ENCODE measurements around the gene RB1.

RB1 gene

DNA sequence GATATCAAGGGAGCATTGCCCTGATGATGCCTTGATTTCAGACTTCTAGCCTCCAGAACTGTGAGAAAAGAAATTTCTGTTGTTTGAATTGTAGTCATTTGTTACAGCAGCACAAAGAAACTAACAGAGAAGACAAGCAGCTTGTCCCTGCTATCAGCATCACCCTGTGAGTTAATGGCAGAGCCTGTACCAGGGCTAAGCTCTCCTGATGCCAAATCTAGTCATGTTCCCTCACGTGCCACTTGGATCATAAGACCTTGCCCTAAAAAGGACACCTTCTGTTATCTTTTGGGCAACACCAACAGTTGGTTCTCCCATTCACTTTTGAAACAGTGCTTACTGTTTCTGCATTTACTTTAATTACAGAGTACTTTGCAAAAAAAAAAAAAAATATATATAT lies 214.5 kb downstream of the RB1 start:
- H3K4me3 ChIP-seq (ENCODE audit: low read depth, low read length) = no peak overlapping the region
- TF ChIP-seq, protein P1, sequence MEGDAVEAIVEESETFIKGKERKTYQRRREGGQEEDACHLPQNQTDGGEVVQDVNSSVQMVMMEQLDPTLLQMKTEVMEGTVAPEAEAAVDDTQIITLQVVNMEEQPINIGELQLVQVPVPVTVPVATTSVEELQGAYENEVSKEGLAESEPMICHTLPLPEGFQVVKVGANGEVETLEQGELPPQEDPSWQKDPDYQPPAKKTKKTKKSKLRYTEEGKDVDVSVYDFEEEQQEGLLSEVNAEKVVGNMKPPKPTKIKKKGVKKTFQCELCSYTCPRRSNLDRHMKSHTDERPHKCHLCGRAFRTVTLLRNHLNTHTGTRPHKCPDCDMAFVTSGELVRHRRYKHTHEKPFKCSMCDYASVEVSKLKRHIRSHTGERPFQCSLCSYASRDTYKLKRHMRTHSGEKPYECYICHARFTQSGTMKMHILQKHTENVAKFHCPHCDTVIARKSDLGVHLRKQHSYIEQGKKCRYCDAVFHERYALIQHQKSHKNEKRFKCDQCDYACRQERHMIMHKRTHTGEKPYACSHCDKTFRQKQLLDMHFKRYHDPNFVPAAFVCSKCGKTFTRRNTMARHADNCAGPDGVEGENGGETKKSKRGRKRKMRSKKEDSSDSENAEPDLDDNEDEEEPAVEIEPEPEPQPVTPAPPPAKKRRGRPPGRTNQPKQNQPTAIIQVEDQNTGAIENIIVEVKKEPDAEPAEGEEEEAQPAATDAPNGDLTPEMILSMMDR (IDR thresholded peaks at IDR 0.05; ENCODE audit: borderline replicate concordance, insufficient read depth, low read depth, low read length) = no peak

DNA sequence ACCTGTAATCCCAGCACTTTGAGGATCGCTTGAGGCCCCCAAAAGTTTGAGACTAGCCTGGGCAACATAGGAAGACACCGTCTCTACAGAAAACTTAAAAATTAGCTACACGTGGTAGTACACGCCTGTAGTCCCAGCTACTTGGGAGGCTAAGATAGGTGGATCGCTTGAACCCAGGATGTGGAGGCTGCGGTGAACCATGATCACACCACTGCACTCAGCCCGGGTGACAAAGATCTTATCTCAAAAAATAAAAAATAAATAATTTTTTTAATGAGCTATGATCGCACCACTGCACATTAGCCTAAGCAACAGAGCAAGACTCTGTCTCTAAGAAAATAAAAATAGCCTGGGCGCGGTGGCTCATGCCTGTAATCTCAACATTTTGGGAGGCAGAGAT lies 222.7 kb downstream of the RB1 start:
- H3K4me3 ChIP-seq (ENCODE audit: low read depth, low read length) = no peak overlapping the region
- TF ChIP-seq, protein P1 (IDR thresholded peaks at IDR 0.05; ENCODE audit: borderline replicate concordance, insufficient read depth, low read depth, low read length) = no peak

DNA sequence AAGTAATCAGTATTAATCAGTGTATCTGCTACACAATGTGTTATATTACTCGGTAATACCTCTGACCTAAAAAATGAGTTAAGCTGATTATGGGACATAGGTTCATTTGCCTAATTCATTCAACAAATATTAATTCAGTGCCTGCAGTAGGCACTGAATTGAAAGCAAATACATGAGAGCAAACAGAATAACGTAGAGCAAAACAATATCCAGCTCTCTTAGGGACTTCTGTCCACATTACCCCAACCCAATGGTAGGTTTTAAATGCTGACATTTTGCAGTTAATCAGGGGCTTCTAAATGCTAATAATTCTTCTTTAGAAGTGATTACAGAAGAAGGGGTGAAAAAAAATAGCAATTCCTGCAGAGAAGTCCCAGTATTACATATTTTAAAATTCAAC lies 224.4 kb downstream of the RB1 start:
- no peak overlapping the region for H3K4me3 ChIP-seq (ENCODE audit: low read depth, low read length)
- TF ChIP-seq, protein P1 (IDR thresholded peaks at IDR 0.05; ENCODE audit: borderline replicate concordance, insufficient read depth, low read depth, low read length) = no peak

DNA sequence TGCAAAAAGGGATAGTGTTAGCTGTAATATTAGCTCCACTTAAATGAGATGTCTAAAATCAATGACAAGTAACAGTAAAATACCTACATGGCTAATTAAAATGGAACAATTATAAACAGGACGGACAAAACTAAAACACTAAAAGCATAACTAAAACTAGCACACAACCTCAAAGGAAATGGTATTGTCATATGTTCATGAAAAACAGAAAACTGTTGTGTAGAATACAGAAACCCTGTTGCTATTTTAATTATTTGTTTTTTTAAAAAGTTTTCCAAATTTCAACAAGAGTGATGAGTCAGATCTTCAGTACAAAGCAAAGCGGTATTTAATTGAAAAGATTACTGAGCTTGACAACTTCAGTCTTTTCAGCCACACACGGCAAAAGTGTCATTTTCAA lies 225.2 kb downstream of the RB1 start:
- H3K4me3 ChIP-seq (ENCODE audit: low read depth, low read length) = no peak overlapping the region
- TF ChIP-seq, protein P1 (IDR thresholded peaks at IDR 0.05; ENCODE audit: borderline replicate concordance, insufficient read depth, low read depth, low read length) = no peak

DNA sequence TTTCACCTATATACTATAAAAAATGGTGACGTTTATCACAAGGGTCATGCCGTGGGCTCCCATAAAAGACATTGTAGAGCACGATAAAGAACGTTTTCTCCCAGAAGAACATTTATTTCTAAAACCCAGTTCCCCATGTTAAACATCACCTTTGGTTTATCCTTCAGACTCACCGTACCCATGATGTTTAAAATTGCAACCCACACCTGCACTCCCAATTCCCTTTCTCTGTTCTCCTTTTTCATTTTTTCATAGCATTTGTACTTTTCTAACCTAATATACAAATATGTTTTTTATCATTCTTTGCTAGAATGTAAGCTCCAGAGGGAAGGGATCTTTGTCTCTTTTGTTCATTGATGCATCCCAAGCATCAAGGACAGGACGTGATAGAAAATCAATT lies 227.3 kb downstream of the RB1 start:
- TF ChIP-seq, protein P1 (IDR thresholded peaks at IDR 0.05; ENCODE audit: borderline replicate concordance, insufficient read depth, low read depth, low read length) = no peak
- peak overlapping the region; percentile 73 for H3K4me3 ChIP-seq (ENCODE audit: low read depth, low read length)
